ENCODE measurements around the gene PEX14. TPM values are rescaled to one million over a fixed set of nuclear protein-coding genes. Genes with fewer than 3 reads are reported as not detected.

The PEX14 gene
- polyA plus RNA-seq, 1 donor from 2014 or later: 13.5 TPM

- no peaks in the 10 kb centered on the region for H3K9me3 ChIP-seq (ENCODE audit: low read length)
- H3K27ac ChIP-seq (ENCODE audit: low read length): no peak overlapping the region
- no peaks in the 10 kb centered on the region for H3K79me2 ChIP-seq (replicated peaks; ENCODE audit: insufficient read depth, low read length)
- H3K27me3 ChIP-seq (ENCODE audit: insufficient read depth, low read depth, low read length): no peaks in the 10 kb centered on the region
- H2AFZ ChIP-seq (ENCODE audit: low read depth, low read length): no peak overlapping the region
- no peaks in the 10 kb centered on the region for H3K9me2 ChIP-seq (ENCODE audit: insufficient read depth, low read length)
- H3K4me2 ChIP-seq (ENCODE audit: low read length): no peak overlapping the region
- no peak overlapping the region for H3K9ac ChIP-seq (ENCODE audit: low read length)
- no peaks in the 10 kb centered on the region for H3K36me3 ChIP-seq (ENCODE audit: insufficient read depth, low read length)
- no peak overlapping the region for H3K4me3 ChIP-seq (ENCODE audit: low read length)
- no peak for TF ChIP-seq SMC3 (conservative IDR thresholded peaks at IDR 0.05; ENCODE audit: poor library complexity)
- TF ChIP-seq EZH2 (IDR thresholded peaks at IDR 0.05; ENCODE audit: borderline replicate concordance, insufficient read depth, low read length, poor library complexity, severe bottlenecking): no peak
- TF ChIP-seq MXI1 (conservative IDR thresholded peaks at IDR 0.05; ENCODE audit: poor library complexity, severe bottlenecking): no peak
- TF ChIP-seq EP300 (conservative IDR thresholded peaks at IDR 0.05; ENCODE audit: poor library complexity, severe bottlenecking): no peak
- no peak for TF ChIP-seq REST (IDR thresholded peaks at IDR 0.05; ENCODE audit: borderline replicate concordance)
- TF ChIP-seq CTCF (IDR thresholded peaks at IDR 0.05; ENCODE audit: poor library complexity, severe bottlenecking): no peak
- no peak for TF ChIP-seq TAF1 (IDR thresholded peaks at IDR 0.05; ENCODE audit: low read depth)
- TF ChIP-seq POLR2AphosphoS5 (IDR thresholded peaks at IDR 0.05): no peak
- no peak for TF ChIP-seq RAD21 (conservative IDR thresholded peaks at IDR 0.05)
- H3F3A ChIP-seq (ENCODE audit: insufficient read depth, low read length, poor library complexity, severe bottlenecking): no peaks in the 10 kb centered on the region
- H4K20me1 ChIP-seq (ENCODE audit: insufficient read depth): no peaks in the 10 kb centered on the region
Observed at GRCh38 chr1:10502206-10502605, 27.5 kb downstream of the PEX14 start.

- no peak overlapping the region for H3K27ac ChIP-seq (ENCODE audit: low read length)
Observed at GRCh38 chr1:10504249-10504648, 29.5 kb downstream of the PEX14 start.

More at GRCh38 chr1:10504249-10504648, 29.5 kb downstream of the PEX14 start:
- Histone ChIP-seq H3K4me2 (ENCODE audit: low read length) (no peak overlapping the region), H3K9me2 (ENCODE audit: insufficient read depth, low read length) (no peaks in the 10 kb centered on the region), H3K9me3 (ENCODE audit: low read length) (no peaks in the 10 kb centered on the region), H3K79me2 (replicated peaks; ENCODE audit: insufficient read depth, low read length) (no peaks in the 10 kb centered on the region), H3K9ac (ENCODE audit: low read length) (no peak overlapping the region), H2AFZ (ENCODE audit: low read depth, low read length) (no peak overlapping the region), H3F3A (ENCODE audit: insufficient read depth, low read length, poor library complexity, severe bottlenecking) (no peaks in the 10 kb centered on the region), H3K4me3 (ENCODE audit: low read length) (no peak overlapping the region), H3K27me3 (ENCODE audit: insufficient read depth, low read depth, low read length) (no peaks in the 10 kb centered on the region), H3K36me3 (ENCODE audit: insufficient read depth, low read length) (no peaks in the 10 kb centered on the region), H4K20me1 (ENCODE audit: insufficient read depth) (no peaks in the 10 kb centered on the region)
- TF ChIP-seq REST (IDR thresholded peaks at IDR 0.05; ENCODE audit: borderline replicate concordance): no peak
- TF ChIP-seq EZH2 (IDR thresholded peaks at IDR 0.05; ENCODE audit: borderline replicate concordance, insufficient read depth, low read length, poor library complexity, severe bottlenecking): no peak
- TF ChIP-seq TAF1 (IDR thresholded peaks at IDR 0.05; ENCODE audit: low read depth): no peak
- no peak for TF ChIP-seq RAD21 (conservative IDR thresholded peaks at IDR 0.05)
- TF ChIP-seq SMC3 (conservative IDR thresholded peaks at IDR 0.05; ENCODE audit: poor library complexity): no peak
- no peak for TF ChIP-seq CTCF (IDR thresholded peaks at IDR 0.05; ENCODE audit: poor library complexity, severe bottlenecking)
- TF ChIP-seq EP300 (conservative IDR thresholded peaks at IDR 0.05; ENCODE audit: poor library complexity, severe bottlenecking): no peak
- no peak for TF ChIP-seq POLR2AphosphoS5 (IDR thresholded peaks at IDR 0.05)
